ENCODE results near the gene CIPC. TPM values are rescaled to one million over a fixed set of nuclear protein-coding genes. Genes with fewer than 3 reads are reported as not detected.

Gene CIPC
- total RNA-seq, 1 donor from 2014 or later: 12.7 TPM

DNA sequence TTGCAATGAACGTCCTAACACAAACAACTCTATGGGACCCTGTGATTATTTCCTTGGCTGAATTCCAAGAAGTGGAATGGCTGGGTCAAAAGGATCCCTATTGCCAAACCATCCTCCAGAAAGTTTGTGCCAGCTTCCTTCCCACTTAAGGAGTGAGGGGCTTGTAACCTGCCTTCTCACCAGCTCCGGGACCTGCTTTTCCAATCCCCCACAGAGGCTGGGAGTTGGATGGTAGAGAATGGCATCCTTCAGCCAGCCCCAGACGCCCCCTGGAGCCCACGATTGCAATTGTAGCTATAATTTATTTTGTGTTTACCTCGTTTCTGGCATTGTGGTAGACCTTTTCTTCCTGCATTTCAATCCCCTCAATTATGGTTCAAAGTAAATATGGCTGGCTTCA is 53.2 kb downstream of the CIPC start:
- H3K4me3 Mint-ChIP-seq: no peak overlapping the region
- peak; percentile 63 for DNase-seq
- H3K4me1 Mint-ChIP-seq: no peaks in the 10 kb centered on the region

GRCh38 chr14:77151918-77152588 is 54.0 kb downstream of the CIPC start:
- H3K27me3 Mint-ChIP-seq: peaks cover 32% of the 10 kb centered on the region
- intact Hi-C loops (cut with micrococcal nuclease): loop anchor here (1.0 to 5.0 kb wide), 3 partner anchors 60 to 400 kb away; no protein-coding TSS in a partner anchor
- no peaks in the 10 kb centered on the region for H3K9me3 Mint-ChIP-seq
- no peak for DNase-seq
- H3K27ac Mint-ChIP-seq: no peak overlapping the region
- no peaks in the 10 kb centered on the region for H3K36me3 Mint-ChIP-seq (ENCODE audit: low read depth)
- no peaks in the 10 kb centered on the region for H3K4me1 Mint-ChIP-seq
- no peak overlapping the region for H3K4me3 Mint-ChIP-seq

More for the DNA sequence above, 53.2 kb downstream of the CIPC start:
- Mint-ChIP-seq H3K36me3 (ENCODE audit: low read depth) (no peaks in the 10 kb centered on the region), H3K27me3 (peaks cover 36% of the 10 kb centered on the region), H3K9me3 (no peaks in the 10 kb centered on the region), H3K27ac (no peak overlapping the region)
- intact Hi-C loops (cut with micrococcal nuclease): loop anchor here (5.0 kb wide), 2 partner anchors 61 to 401 kb away; no protein-coding TSS in a partner anchor

GRCh38 chr14:77153802-77154201 is 55.7 kb downstream of the CIPC start:
- Mint-ChIP-seq H3K4me1 (no peaks in the 10 kb centered on the region), H3K4me3 (no peak overlapping the region), H3K27ac (no peak overlapping the region), H3K27me3 (peaks cover 40% of the 10 kb centered on the region), H3K9me3 (no peaks in the 10 kb centered on the region), H3K36me3 (ENCODE audit: low read depth) (no peaks in the 10 kb centered on the region)
- intact Hi-C loops (cut with micrococcal nuclease): loop anchor here (5.0 kb wide), 2 partner anchors 58 to 398 kb away; no protein-coding TSS in a partner anchor
- DNase-seq: no peak

- no peaks in the 10 kb centered on the region for H3K4me1 Mint-ChIP-seq
- no peaks in the 10 kb centered on the region for H3K9me3 Mint-ChIP-seq
- H3K27ac Mint-ChIP-seq: no peak overlapping the region
- no peak for DNase-seq
- no peaks in the 10 kb centered on the region for H3K36me3 Mint-ChIP-seq (ENCODE audit: low read depth)
- H3K27me3 Mint-ChIP-seq: peaks cover 41% of the 10 kb centered on the region
- H3K4me3 Mint-ChIP-seq: no peak overlapping the region
- intact Hi-C loops (cut with micrococcal nuclease): loop anchor here (5.0 kb wide), 2 partner anchors 58 to 398 kb away; no protein-coding TSS in a partner anchor
Measured at GRCh38 chr14:77154421-77154820, 56.4 kb downstream of the CIPC start.

DNA sequence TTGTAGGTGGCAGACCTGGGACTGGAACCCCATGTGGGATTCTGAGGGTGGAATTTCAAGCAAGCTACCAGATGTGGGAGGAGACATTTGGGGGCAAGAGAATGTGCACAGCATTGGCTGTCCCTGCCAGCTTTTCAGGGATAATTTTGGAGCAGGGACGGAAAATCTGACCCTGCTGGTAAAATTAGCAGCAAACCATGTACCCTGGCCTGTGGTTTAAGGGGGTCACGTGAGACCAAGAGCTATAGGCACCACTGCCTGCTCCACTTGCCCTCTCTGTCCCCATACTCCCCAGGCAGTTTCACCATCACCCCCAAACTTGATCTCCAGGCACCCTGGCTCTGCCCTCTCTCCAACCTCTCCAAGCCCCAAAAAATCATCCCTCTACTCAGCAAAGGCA is 57.0 kb downstream of the CIPC start:
- DNase-seq: no peak
- H3K27ac Mint-ChIP-seq: no peak overlapping the region
- H3K4me3 Mint-ChIP-seq: no peak overlapping the region
- H3K9me3 Mint-ChIP-seq: no peaks in the 10 kb centered on the region
- H3K4me1 Mint-ChIP-seq: no peaks in the 10 kb centered on the region
- peaks cover 39% of the 10 kb centered on the region for H3K27me3 Mint-ChIP-seq
- H3K36me3 Mint-ChIP-seq (ENCODE audit: low read depth): no peaks in the 10 kb centered on the region
- intact Hi-C loops (cut with micrococcal nuclease): no loop called here

DNA sequence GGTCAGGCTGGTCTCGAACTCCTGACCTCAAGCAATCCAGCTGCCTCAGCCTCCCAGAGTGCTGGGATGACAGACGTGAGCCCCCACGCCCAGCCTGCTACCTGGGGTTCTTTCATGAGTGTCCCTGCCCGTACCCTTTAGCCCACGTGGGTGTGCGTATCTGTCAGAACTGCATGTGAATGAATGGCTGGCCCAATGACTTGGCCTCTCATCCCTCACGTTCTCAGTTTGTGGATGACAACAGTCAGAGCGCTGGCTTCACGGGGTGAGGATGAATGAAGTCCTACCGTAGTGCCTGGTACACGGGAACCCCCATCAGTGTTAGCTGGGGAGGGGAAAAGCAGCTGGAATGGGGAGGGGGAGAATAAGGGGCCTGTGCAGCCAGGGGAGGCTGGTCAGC is 59.7 kb downstream of the CIPC start:
- no peak overlapping the region for H3K27ac Mint-ChIP-seq
- DNase-seq: no peak
- intact Hi-C loops (cut with micrococcal nuclease): no loop called here
- H3K36me3 Mint-ChIP-seq (ENCODE audit: low read depth): no peaks in the 10 kb centered on the region
- H3K4me3 Mint-ChIP-seq: no peak overlapping the region
- H3K27me3 Mint-ChIP-seq: peaks cover 38% of the 10 kb centered on the region
- H3K4me1 Mint-ChIP-seq: no peaks in the 10 kb centered on the region
- H3K9me3 Mint-ChIP-seq: no peaks in the 10 kb centered on the region

DNA sequence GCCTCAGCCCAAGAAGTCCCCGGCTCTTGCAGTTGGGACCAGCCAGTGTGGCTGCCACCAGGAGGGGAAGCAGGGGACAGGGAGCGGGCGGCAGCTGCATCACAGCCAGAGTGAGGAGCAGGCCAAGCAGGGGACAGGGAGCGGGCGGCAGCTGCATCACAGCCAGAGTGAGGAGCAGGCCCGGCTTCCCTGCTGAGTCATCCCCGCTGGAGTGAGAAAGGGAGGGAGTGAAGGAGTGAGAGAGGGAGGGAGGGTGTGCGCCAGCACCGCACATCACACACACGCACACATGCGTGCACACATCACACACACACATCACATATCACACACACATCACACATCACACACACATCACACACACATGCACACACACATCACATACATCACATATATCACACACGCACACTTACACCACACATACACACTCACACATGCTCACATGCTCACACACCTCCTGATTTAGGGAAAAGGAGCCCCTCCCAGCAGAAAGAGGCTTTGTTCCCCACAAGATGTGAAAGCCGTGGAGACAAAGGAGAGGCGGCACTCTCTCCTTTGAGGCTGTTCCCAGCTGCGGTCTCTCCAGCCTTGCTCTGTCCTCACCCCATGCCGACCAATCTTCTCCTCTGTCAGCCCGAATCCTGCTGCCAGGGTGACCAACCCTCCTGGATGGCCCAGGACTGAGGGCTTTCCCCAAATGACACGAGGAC is 60.3 kb downstream of the CIPC start:
- Mint-ChIP-seq H3K27me3 (peaks cover 36% of the 10 kb centered on the region), H3K9me3 (no peaks in the 10 kb centered on the region), H3K4me3 (no peak overlapping the region), H3K27ac (no peak overlapping the region), H3K36me3 (ENCODE audit: low read depth) (no peaks in the 10 kb centered on the region), H3K4me1 (no peaks in the 10 kb centered on the region)
- DNase-seq: no peak
- intact Hi-C loops (cut with micrococcal nuclease): no loop called here

DNA sequence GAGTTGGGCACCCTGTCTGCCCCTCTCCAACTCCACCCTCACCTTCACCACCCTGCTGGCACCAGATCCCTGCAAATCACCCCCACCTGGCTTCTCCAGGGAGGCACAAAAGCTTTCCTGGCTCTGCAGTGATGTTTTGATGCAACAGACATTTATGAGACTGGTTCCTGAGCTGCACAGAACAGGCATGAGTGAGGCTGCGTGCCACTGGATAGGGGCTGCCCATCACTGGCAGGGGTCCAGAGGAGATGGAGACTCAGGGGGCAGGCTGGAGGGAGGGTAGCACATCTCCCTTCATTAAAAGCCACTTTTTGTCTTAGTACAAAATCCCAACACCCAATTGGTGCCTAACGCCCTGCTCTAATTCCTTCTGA is 60.8 kb downstream of the CIPC start:
- H3K27me3 Mint-ChIP-seq: peaks cover 35% of the 10 kb centered on the region
- H3K4me1 Mint-ChIP-seq: no peaks in the 10 kb centered on the region
- no peaks in the 10 kb centered on the region for H3K9me3 Mint-ChIP-seq
- no peaks in the 10 kb centered on the region for H3K36me3 Mint-ChIP-seq (ENCODE audit: low read depth)
- no peak overlapping the region for H3K4me3 Mint-ChIP-seq
- no peak for DNase-seq
- no peak overlapping the region for H3K27ac Mint-ChIP-seq
- intact Hi-C loops (cut with micrococcal nuclease): no loop called here

DNA sequence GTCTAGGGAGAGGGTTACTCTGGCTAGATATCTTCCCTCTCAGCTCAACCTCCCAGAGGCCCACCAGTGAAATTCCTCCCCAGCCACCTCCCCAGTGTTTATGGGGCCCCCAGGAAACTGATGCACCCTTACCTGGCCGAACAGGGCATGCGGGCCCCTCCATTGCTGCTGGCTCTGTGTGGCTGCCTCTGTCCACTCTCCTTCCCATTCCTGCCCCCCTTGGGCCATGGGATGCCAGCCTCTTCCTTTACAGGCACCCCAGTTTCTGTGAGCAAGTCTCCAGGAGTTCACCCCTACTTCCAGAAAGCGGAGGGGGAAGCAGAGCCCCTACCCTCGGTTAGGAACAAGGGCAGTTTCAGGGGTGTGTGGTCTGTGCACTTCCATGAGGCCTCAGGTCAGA is 63.0 kb downstream of the CIPC start:
- intact Hi-C loops (cut with micrococcal nuclease): no loop called here
- peaks cover 25% of the 10 kb centered on the region for H3K27me3 Mint-ChIP-seq
- no peak overlapping the region for H3K27ac Mint-ChIP-seq
- no peaks in the 10 kb centered on the region for H3K36me3 Mint-ChIP-seq (ENCODE audit: low read depth)
- H3K9me3 Mint-ChIP-seq: no peaks in the 10 kb centered on the region
- DNase-seq: no peak
- no peak overlapping the region for H3K4me3 Mint-ChIP-seq
- H3K4me1 Mint-ChIP-seq: no peaks in the 10 kb centered on the region

Other genes starting within 250 kb of the CIPC start
- 32.8 and 34.8 TPM in 2 replicates for gene IRF2BPL, start 69.5 kb upstream of the CIPC start, total RNA-seq
- not detected in 2 replicates for gene ZDHHC22, start 43.5 kb downstream of the CIPC start, total RNA-seq
- 1.3 and 2.3 TPM in 2 replicates for gene TMEM63C, start 83.5 kb downstream of the CIPC start, total RNA-seq
- gene NGB, start 172.9 kb downstream of the CIPC start, total RNA-seq: not detected in 2 replicates
- 23.5 and 24.3 TPM in 2 replicates for gene POMT2, start 222.6 kb downstream of the CIPC start, total RNA-seq
- gene GSTZ1, start 222.8 kb downstream of the CIPC start, total RNA-seq: 9.5 and 9.9 TPM in 2 replicates

Data from activated CD4-positive, alpha-beta T cell treated with anti-CD3 and anti-CD28 coated beads, Interleukin-2, amount 10 ng/mL, durations not matched to agents 24 days and 14 days (primary cell).